Choroid plexus epithelial cell (primary cell): ENCODE measurements around the gene SOD2.
"Not testable (repeated sequence)": the region's sequence is repeated elsewhere in the genome, so short reads cannot be mapped to it uniquely, and the experiment has no call there.

ENCODE experiments used
- DNase-seq: peaks from one replicate; pipeline ENCODE4 v3.0.0-alpha.2; 2010; ENCODE audit warnings: low read depth
- H3K4me3 ChIP-seq: 2 replicates; pipeline ENCODE4 v1.5.1; 2011; ENCODE audit warnings: low read depth, mild to moderate bottlenecking, control low read depth, low read length, moderate library complexity
- CTCF ChIP-seq: conservative IDR thresholded peaks from 2 replicates; pipeline ENCODE4 v1.5.1; 2011; ENCODE audit warnings: low read depth, mild to moderate bottlenecking, control low read depth, inconsistent platforms, low read length, moderate library complexity

Gene SOD2

GRCh38 chr6:159693894-159694545 is 979 bp upstream of the SOD2 start:
- DNase-seq = no peak

GRCh38 chr6:159692303-159693127 is 526 bp downstream of the SOD2 start:
- peak overlapping the region; percentile 84 for H3K4me3 ChIP-seq
- no peak for TF ChIP-seq CTCF
- peak; percentile 65 for DNase-seq

More at GRCh38 chr6:159693894-159694545, 979 bp upstream of the SOD2 start:
- no peak for TF ChIP-seq CTCF
- peak overlapping the region; percentile 84 for H3K4me3 ChIP-seq

GRCh38 chr6:159691963-159692287 is 1.1 kb downstream of the SOD2 start:
- no peak for TF ChIP-seq CTCF
- DNase-seq = no peak
- peak overlapping the region; percentile 84 for H3K4me3 ChIP-seq

- DNase-seq = peak; percentile 96
- peak; percentile 65 for TF ChIP-seq CTCF
- peak overlapping the region; percentile 84 for H3K4me3 ChIP-seq
Observed at GRCh38 chr6:159691133-159691962, 1.7 kb downstream of the SOD2 start.

GRCh38 chr6:159690135-159690534 is 2.9 kb downstream of the SOD2 start:
- H3K4me3 ChIP-seq, DNase-seq: not testable (repeated sequence)

- no peak for TF ChIP-seq CTCF
Observed at GRCh38 chr6:159689001-159689400, 4.0 kb downstream of the SOD2 start.

GRCh38 chr6:159688266-159688905 is 4.7 kb downstream of the SOD2 start:
- no peak for DNase-seq
- H3K4me3 ChIP-seq = no peak overlapping the region
- TF ChIP-seq CTCF = no peak

More at GRCh38 chr6:159689001-159689400, 4.0 kb downstream of the SOD2 start:
- no peak overlapping the region for H3K4me3 ChIP-seq
- DNase-seq = no peak
